Anterior cingulate cortex (tissue), 58 donors: Measurements from ENCODE around the gene MAN2B1.
"Not testable (repeated sequence)": the region's sequence is repeated elsewhere in the genome, so short reads cannot be mapped to it uniquely, and the experiment has no call there.

Experiments
- DNase-seq, 58 donors: peaks; one replicate each; lab custom pipeline; 2025; lab: John Stamatoyannopoulos, UW

The MAN2B1 gene

GRCh38 chr19:12689581-12690216 lies 23.2 kb upstream of the MAN2B1 start:
- DNase-seq: no peak

- DNase-seq: no peak
These were observed 22.5 kb upstream of the MAN2B1 start for GRCh38 chr19:12689012-12689411.

GRCh38 chr19:12687496-12688196 lies 21.1 kb upstream of the MAN2B1 start, which contains the start of gene GNG14:
Gene GNG14, plus strand, starts transcription at chr19:12687998. Its CDS starts 51 bp downstream, at chr19:12688049.
- no peak for DNase-seq

- no peak for DNase-seq
These were observed 19.3 kb upstream of the MAN2B1 start for GRCh38 chr19:12685831-12686230.

- DNase-seq: peak; percentile 40 to 95 (median 82)
These were observed 14.8 kb upstream of the MAN2B1 start, which contains the start of gene DHPS for GRCh38 chr19:12681074-12681987. Gene DHPS, minus strand, starts transcription at chr19:12681880. Its CDS starts 114 bp downstream, at chr19:12681766.

- DNase-seq: no peak
These were observed 13.5 kb upstream of the MAN2B1 start for GRCh38 chr19:12680034-12680433.

GRCh38 chr19:12678039-12678438 lies 11.5 kb upstream of the MAN2B1 start:
- DNase-seq: not testable (repeated sequence)

GRCh38 chr19:12676928-12677327 lies 10.4 kb upstream of the MAN2B1 start:
- no peak for DNase-seq

GRCh38 chr19:12676384-12676792 lies 9.8 kb upstream of the MAN2B1 start:
- peak in 55 of 58 donors; percentile 2 to 86 (median 44) for DNase-seq

- DNase-seq: no peak
These were observed 9.4 kb upstream of the MAN2B1 start for GRCh38 chr19:12675940-12676339.

GRCh38 chr19:12675399-12675798 lies 8.9 kb upstream of the MAN2B1 start:
- DNase-seq: no peak

GRCh38 chr19:12672744-12673143 lies 6.2 kb upstream of the MAN2B1 start:
- DNase-seq: no peak

GRCh38 chr19:12670159-12670928 lies 3.8 kb upstream of the MAN2B1 start:
- DNase-seq: no peak

- DNase-seq: peak in 57 of 58 donors; percentile 36 to 90 (median 78)
These were observed 3.0 kb upstream of the MAN2B1 start for GRCh38 chr19:12669270-12670158.

GRCh38 chr19:12668932-12669269 lies 2.4 kb upstream of the MAN2B1 start:
- DNase-seq: peak in 33 of 58 donors; percentile 28 to 75 (median 65)

- no peak for DNase-seq
These were observed 1.8 kb upstream of the MAN2B1 start for GRCh38 chr19:12668346-12668745.

GRCh38 chr19:12667731-12668302 lies 1.3 kb upstream of the MAN2B1 start:
- no peak for DNase-seq

GRCh38 chr19:12665671-12666264 lies 774 bp downstream of the MAN2B1 start:
- DNase-seq: no peak

GRCh38 chr19:12665281-12665573 lies 1.3 kb downstream of the MAN2B1 start:
- peak in 17 of 58 donors; percentile 3 to 52 (median 16) for DNase-seq
